ENCODE results near the gene STAT6.

Gene STAT6

DNA sequence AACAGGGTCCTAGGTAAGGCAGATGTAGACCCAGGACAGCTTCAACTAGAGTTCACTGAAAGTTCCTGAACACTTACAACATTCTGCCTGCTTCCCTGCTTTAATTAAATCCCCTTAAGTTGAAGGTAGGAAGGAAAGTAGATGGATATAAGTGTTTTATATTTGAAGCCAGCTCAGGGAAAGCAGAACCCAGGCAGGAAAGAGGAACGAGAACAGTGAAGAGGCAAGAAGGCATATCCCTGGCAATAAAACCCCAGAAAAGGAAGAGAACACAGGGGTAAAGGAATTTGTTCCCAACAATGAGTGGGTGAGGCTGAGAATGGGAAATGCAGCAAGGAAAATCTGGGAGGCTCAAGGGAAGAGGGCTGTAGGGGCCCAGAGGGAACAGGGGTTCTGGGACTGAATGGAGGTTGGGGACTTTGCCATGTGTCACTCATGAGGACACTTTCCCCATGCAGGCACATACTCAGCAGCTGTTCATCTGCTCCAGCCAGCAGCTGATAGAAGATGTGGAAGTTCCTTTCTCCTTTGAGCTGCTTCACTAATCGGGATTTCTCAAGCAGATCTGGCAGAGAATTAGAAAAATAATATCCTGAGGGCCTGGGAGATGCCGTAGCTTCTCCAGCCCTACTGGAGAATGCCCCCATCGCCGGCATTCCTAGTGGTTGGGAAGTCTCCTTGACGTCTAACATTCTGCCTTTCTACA lies 64.9 kb downstream of the STAT6 start:
- DNase-seq, result no peak

Measured in NCI-H510A treated with DMSO at 0.1 percent for 48 hours (cell line).